Measurements from ENCODE around the gene NDUFA7. TPM values are rescaled to one million over a fixed set of nuclear protein-coding genes. Genes with fewer than 3 reads are reported as not detected.
A peak's percentile ranks its signal among the peaks of the same experiment; 100 is the strongest.

The NDUFA7 gene
- total RNA-seq, 1 experiment from 2014 or later, result 73.0 TPM

DNA sequence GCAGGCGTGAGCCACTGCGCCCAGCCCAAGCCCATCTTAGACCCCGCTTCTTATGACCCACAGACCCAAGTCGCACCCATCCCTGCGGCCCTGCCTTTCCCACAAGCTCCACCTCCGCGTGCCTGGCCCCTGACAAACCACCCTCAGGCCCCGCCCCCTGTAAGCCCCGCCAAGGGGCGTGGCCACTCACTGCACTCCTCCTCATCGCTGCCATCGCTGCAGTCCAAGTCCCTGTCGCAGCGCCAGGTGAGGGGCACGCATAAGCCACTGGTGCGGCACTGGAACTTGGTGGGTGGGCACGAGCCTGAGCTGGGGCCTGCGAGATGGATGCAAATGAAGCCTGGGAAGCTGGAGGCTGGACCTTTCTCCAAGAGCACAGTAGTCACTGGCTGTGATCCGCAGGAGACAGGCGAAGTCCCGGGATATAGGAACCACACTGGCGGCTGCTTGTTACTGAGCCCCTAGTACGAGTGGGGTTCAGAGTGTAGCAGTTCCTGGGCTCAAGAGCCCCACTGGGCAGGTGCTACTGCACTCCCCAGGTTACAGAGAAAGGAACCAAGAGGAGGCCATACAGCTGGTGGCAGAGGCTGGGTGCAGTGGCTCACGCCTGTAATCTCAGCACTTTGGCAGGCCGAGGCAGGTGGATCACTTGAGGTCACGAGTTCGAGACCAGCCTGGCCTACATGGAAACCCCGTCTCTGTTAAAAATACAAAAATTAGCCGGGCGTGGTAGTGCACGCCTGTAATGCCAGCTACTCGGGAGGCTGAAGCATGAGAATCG is 16.1 kb downstream of the NDUFA7 start:
- H4K5ac ChIP-seq (ENCODE audit: insufficient read length, low read depth, low read length), result no peak overlapping the region
- no peak overlapping the region for H2BK20ac ChIP-seq (ENCODE audit: low read depth, low read length, poor library complexity, severe bottlenecking)
- no peak overlapping the region for H2BK5ac ChIP-seq (ENCODE audit: insufficient read length, low read length)
- no peak overlapping the region for H2AFZ ChIP-seq (ENCODE audit: low read length)
- no peaks in the 10 kb centered on the region for H3K79me1 ChIP-seq (ENCODE audit: insufficient read depth, low read depth, low read length, poor library complexity, severe bottlenecking)
- peak overlapping the region in 1 of 2 experiments; percentile 32; a peak in 4 of 5 replicates for H3K4me3 Mint-ChIP-seq
- H3T11ph ChIP-seq (ENCODE audit: low read length), result no peak overlapping the region
- no peaks in the 10 kb centered on the region for H4K20me1 ChIP-seq (ENCODE audit: control insufficient read depth, insufficient read depth, insufficient read length)
- no peak overlapping the region for H3K18ac ChIP-seq (ENCODE audit: insufficient read length, low read depth, low read length)
- no peaks in the 10 kb centered on the region for H3K27me3 ChIP-seq (ENCODE audit: insufficient read depth, low read length)
- H3K36me3 Mint-ChIP-seq (ENCODE audit: insufficient read depth in 1 of 3, low read depth in 3 of 3), result peaks cover 19 to 32% (median 23%) of the 10 kb centered on the region in 3 experiments
- peaks cover 22 to 30% of the 10 kb centered on the region in 2 experiments for H3K4me1 Mint-ChIP-seq
- no peak overlapping the region for H3K27ac ChIP-seq (ENCODE audit: insufficient read length, low read depth, low read length)
- H4K91ac ChIP-seq (ENCODE audit: insufficient read length, low read depth, low read length), result no peak overlapping the region
- DNase-seq, result peak; percentile 93
- peak overlapping the region in 2 of 3 experiments; percentile 28 to 40; a peak in 1 of 7 replicates for H3K27ac Mint-ChIP-seq
- H3K9me3 Mint-ChIP-seq, result no peaks in the 10 kb centered on the region
- H2BK12ac ChIP-seq (ENCODE audit: insufficient read length, low read depth, low read length), result no peak overlapping the region
- H3K9ac ChIP-seq (ENCODE audit: extremely low read depth, insufficient read length, low read length), result no peak overlapping the region
- no peak overlapping the region for H3K4me2 ChIP-seq (ENCODE audit: insufficient read depth, insufficient read length, low read length)
- no peaks in the 10 kb centered on the region for H3K9me3 ChIP-seq (ENCODE audit: control insufficient read depth, low read depth, low read length)
- WGBS (ENCODE audit: extremely low coverage, insufficient read length, low lambda C conversion rate), result no CpG with 5 or more reads among the region's 33 CpGs
- H2AK5ac ChIP-seq (ENCODE audit: insufficient read length, low read length), result no peak overlapping the region
- no peak overlapping the region for H3K56ac ChIP-seq (ENCODE audit: insufficient read length, low read depth, low read length)
- no peak overlapping the region for H3K23ac ChIP-seq (ENCODE audit: insufficient read length, low read depth, low read length)
- no peak overlapping the region for H3K4ac ChIP-seq (ENCODE audit: low read depth, low read length)
- no peak overlapping the region for H2BK120ac ChIP-seq (ENCODE audit: low read depth, low read length, poor library complexity, severe bottlenecking)
- no peak overlapping the region for H3K14ac ChIP-seq (ENCODE audit: insufficient read depth, low read length)
- no peaks in the 10 kb centered on the region for H3K27me3 Mint-ChIP-seq (ENCODE audit: low read depth)
- peaks cover 11% of the 10 kb centered on the region for H3K23me2 ChIP-seq (ENCODE audit: insufficient read length, low read depth, low read length, poor library complexity, severe bottlenecking)
- TF ChIP-seq, protein P1, sequence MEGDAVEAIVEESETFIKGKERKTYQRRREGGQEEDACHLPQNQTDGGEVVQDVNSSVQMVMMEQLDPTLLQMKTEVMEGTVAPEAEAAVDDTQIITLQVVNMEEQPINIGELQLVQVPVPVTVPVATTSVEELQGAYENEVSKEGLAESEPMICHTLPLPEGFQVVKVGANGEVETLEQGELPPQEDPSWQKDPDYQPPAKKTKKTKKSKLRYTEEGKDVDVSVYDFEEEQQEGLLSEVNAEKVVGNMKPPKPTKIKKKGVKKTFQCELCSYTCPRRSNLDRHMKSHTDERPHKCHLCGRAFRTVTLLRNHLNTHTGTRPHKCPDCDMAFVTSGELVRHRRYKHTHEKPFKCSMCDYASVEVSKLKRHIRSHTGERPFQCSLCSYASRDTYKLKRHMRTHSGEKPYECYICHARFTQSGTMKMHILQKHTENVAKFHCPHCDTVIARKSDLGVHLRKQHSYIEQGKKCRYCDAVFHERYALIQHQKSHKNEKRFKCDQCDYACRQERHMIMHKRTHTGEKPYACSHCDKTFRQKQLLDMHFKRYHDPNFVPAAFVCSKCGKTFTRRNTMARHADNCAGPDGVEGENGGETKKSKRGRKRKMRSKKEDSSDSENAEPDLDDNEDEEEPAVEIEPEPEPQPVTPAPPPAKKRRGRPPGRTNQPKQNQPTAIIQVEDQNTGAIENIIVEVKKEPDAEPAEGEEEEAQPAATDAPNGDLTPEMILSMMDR (conservative IDR thresholded peaks at IDR 0.05), result no peak
- no peaks in the 10 kb centered on the region for H3K4me1 ChIP-seq (ENCODE audit: insufficient read depth, low read length)
- H3K79me2 ChIP-seq (ENCODE audit: insufficient read depth, low read length), result no peaks in the 10 kb centered on the region; the same call in 1 of the 2 replicates
- no peak overlapping the region for H4K8ac ChIP-seq (replicated peaks; ENCODE audit: insufficient read length, low read depth, low read length)
- H2BK15ac ChIP-seq (ENCODE audit: low read depth, low read length), result no peak overlapping the region
